Neural cell (in vitro differentiated cells): Measurements from ENCODE around the gene TRPM7. TPM values are rescaled to one million over a fixed set of nuclear protein-coding genes. Genes with fewer than 3 reads are reported as not detected.

ENCODE experiments used
- H2AFZ ChIP-seq: fragments of 200-600, 300-800 bp; sonication (generic), shearing (Covaris generic); 2 replicates; pipeline ENCODE4 v1.6.0; 2014; ENCODE audit warnings: low read depth, mild to moderate bottlenecking, antibody characterized with exemption, low read length, moderate library complexity
- H3F3A ChIP-seq: fragments of 200-600 bp; shearing (Covaris generic); 2 replicates; pipeline ENCODE4 v1.6.1; 2016; ENCODE audit warnings: mild to moderate bottlenecking, moderate library complexity, mixed read lengths, antibody characterized with exemption, low read length; ENCODE audit not compliant: insufficient read depth, poor library complexity, severe bottlenecking
- H3K27ac ChIP-seq: fragments of 200-600, 300-800 bp; sonication (generic), shearing (Covaris generic); 2 replicates; pipeline ENCODE4 v1.5.1; 2014; ENCODE audit warnings: mild to moderate bottlenecking, low read length, moderate library complexity
- H3K27me3 ChIP-seq: fragments of 300-800, 200-600 bp; sonication (generic), shearing (Covaris generic); 2 replicates; pipeline ENCODE4 v1.6.0; 2014; ENCODE audit warnings: mild to moderate bottlenecking, low read depth, low read length, moderate library complexity; ENCODE audit not compliant: insufficient read depth
- H3K36me3 ChIP-seq: fragments of 300-800, 200-600 bp; sonication (generic), shearing (Covaris generic); 2 replicates; pipeline ENCODE4 v1.5.1; 2014; ENCODE audit warnings: mild to moderate bottlenecking, antibody characterized with exemption, low read length, moderate library complexity; ENCODE audit not compliant: insufficient read depth
- H3K4me2 ChIP-seq: fragments of 300-800, 200-600 bp; sonication (generic), shearing (Covaris generic); 2 replicates; pipeline ENCODE4 v1.6.0; 2014; ENCODE audit warnings: mild to moderate bottlenecking, low read length
- H3K4me3 ChIP-seq: fragments of 300-800, 200-600 bp; sonication (generic), shearing (Covaris generic); 2 replicates; pipeline ENCODE4 v1.5.1; 2014; ENCODE audit warnings: mild to moderate bottlenecking, low read length, moderate library complexity
- H3K79me2 ChIP-seq: fragments of 200-600 bp; shearing (Covaris generic); replicated peaks from 2 replicates; pipeline ENCODE4 v1.6.0; 2014; ENCODE audit warnings: mild to moderate bottlenecking, low read length, moderate library complexity; ENCODE audit not compliant: insufficient read depth
- H3K9ac ChIP-seq: fragments of 300-800, 200-600 bp; sonication (generic), shearing (Covaris generic); 2 replicates; pipeline ENCODE4 v1.6.1; 2016; ENCODE audit warnings: mild to moderate bottlenecking, low read length, mixed read lengths
- H3K9me2 ChIP-seq: fragments of 200-600 bp; shearing (Covaris generic); 2 replicates; pipeline ENCODE4 v1.6.1; 2016; ENCODE audit warnings: mild to moderate bottlenecking, low read length, mixed read lengths; ENCODE audit not compliant: insufficient read depth
- H3K9me3 ChIP-seq: fragments of 200-600, 300-800 bp; sonication (generic), shearing (Covaris generic); 2 replicates; pipeline ENCODE4 v1.6.1; 2016; ENCODE audit warnings: mild to moderate bottlenecking, mixed run types, low read length, moderate library complexity, mixed read lengths
- H4K20me1 ChIP-seq: fragments of 200-600 bp; shearing (Covaris generic); 2 replicates; pipeline ENCODE4 v1.6.1; 2016; ENCODE audit warnings: mild to moderate bottlenecking, mixed run types; ENCODE audit not compliant: insufficient read depth
- CTCF ChIP-seq: fragments of 450-650 bp; IDR thresholded peaks from 2 replicates; pipeline ENCODE4 v1.5.1; 2014; ENCODE audit warnings: antibody characterized with exemption, mild to moderate bottlenecking, moderate library complexity; ENCODE audit not compliant: poor library complexity, severe bottlenecking
- EP300 ChIP-seq: fragments of 450-650 bp; conservative IDR thresholded peaks from 2 replicates; pipeline ENCODE4 v1.6.1; 2014; ENCODE audit warnings: antibody characterized with exemption, mild to moderate bottlenecking, moderate library complexity; ENCODE audit not compliant: poor library complexity, severe bottlenecking
- EZH2 ChIP-seq: fragments of 200-600, 300-800 bp; shearing (Covaris generic), sonication (generic); IDR thresholded peaks from 2 replicates; pipeline ENCODE4 v1.6.1; 2014; ENCODE audit warnings: antibody characterized with exemption, low read length, borderline replicate concordance, mild to moderate bottlenecking; ENCODE audit not compliant: insufficient read depth, poor library complexity, severe bottlenecking
- MXI1 ChIP-seq: fragments of 450-650 bp; conservative IDR thresholded peaks from 2 replicates; pipeline ENCODE4 v1.6.1; 2014; ENCODE audit warnings: antibody characterized with exemption, mild to moderate bottlenecking; ENCODE audit not compliant: poor library complexity, severe bottlenecking
- POLR2AphosphoS5 ChIP-seq: IDR thresholded peaks from 2 replicates; pipeline ENCODE4 v1.6.1; 2012
- RAD21 ChIP-seq: fragments of 450-650 bp; conservative IDR thresholded peaks from 2 replicates; pipeline ENCODE4 v1.6.1; 2014; ENCODE audit warnings: antibody characterized with exemption, mild to moderate bottlenecking, moderate library complexity
- SMC3 ChIP-seq: fragments of 450-650 bp; conservative IDR thresholded peaks from 2 replicates; pipeline ENCODE4 v1.6.1; 2014; ENCODE audit warnings: antibody characterized with exemption, mild to moderate bottlenecking, moderate library complexity; ENCODE audit not compliant: poor library complexity
- TAF1 ChIP-seq: IDR thresholded peaks from 2 replicates; pipeline ENCODE4 v1.6.1; 2012; ENCODE audit warnings: low read depth
- polyA plus RNA-seq: library from polyadenylated mRNA; depleted of rRNA; stranded (reverse); fragments of >200 nt; gene quantifications from 2 replicates; pipeline ENCODE4 v1.2.3, GENCODE V29; 2014
- TF ChIP-seq, protein P1 (sequence below): IDR thresholded peaks from 2 replicates; pipeline ENCODE4 v1.6.1; 2012; ENCODE audit warnings: borderline replicate concordance

The TRPM7 gene
- polyA plus RNA-seq, 1 donor from 2014 or later: 30.7 TPM

DNA sequence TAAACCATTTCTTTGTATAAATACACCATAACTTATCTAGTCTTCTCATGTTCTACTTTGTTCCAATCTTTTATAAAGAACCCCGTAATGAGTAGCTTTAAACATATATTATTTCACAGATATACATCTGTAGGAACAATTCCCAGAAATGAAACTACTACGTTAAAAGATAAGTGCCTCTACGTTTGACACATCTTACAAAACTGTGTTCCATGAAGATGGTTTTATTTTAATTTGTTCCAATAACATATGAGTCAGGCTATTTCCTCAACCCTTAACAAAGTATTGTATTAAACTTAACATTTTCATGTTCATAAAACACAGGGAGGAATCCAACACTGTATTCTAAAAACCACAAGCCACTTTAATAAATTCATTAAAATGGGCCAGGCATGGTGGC is 52.9 kb downstream of the TRPM7 start:
- no peaks in the 10 kb centered on the region for H4K20me1 ChIP-seq
- H3K79me2 ChIP-seq: no peaks in the 10 kb centered on the region
- H3K4me3 ChIP-seq: no peak overlapping the region
- no peaks in the 10 kb centered on the region for H3K36me3 ChIP-seq
- H3F3A ChIP-seq: no peaks in the 10 kb centered on the region
- H3K9me3 ChIP-seq: no peaks in the 10 kb centered on the region
- TF ChIP-seq CTCF (no peak), EP300 (no peak), SMC3 (no peak), POLR2AphosphoS5 (no peak), TAF1 (no peak), EZH2 (no peak), RAD21 (no peak), MXI1 (no peak)
- TF ChIP-seq, protein P1, sequence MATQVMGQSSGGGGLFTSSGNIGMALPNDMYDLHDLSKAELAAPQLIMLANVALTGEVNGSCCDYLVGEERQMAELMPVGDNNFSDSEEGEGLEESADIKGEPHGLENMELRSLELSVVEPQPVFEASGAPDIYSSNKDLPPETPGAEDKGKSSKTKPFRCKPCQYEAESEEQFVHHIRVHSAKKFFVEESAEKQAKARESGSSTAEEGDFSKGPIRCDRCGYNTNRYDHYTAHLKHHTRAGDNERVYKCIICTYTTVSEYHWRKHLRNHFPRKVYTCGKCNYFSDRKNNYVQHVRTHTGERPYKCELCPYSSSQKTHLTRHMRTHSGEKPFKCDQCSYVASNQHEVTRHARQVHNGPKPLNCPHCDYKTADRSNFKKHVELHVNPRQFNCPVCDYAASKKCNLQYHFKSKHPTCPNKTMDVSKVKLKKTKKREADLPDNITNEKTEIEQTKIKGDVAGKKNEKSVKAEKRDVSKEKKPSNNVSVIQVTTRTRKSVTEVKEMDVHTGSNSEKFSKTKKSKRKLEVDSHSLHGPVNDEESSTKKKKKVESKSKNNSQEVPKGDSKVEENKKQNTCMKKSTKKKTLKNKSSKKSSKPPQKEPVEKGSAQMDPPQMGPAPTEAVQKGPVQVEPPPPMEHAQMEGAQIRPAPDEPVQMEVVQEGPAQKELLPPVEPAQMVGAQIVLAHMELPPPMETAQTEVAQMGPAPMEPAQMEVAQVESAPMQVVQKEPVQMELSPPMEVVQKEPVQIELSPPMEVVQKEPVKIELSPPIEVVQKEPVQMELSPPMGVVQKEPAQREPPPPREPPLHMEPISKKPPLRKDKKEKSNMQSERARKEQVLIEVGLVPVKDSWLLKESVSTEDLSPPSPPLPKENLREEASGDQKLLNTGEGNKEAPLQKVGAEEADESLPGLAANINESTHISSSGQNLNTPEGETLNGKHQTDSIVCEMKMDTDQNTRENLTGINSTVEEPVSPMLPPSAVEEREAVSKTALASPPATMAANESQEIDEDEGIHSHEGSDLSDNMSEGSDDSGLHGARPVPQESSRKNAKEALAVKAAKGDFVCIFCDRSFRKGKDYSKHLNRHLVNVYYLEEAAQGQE: no peak
- no peak overlapping the region for H3K27ac ChIP-seq
- H3K4me2 ChIP-seq: no peak overlapping the region
- no peak overlapping the region for H3K9ac ChIP-seq
- no peaks in the 10 kb centered on the region for H3K27me3 ChIP-seq
- H3K9me2 ChIP-seq: no peaks in the 10 kb centered on the region
- no peak overlapping the region for H2AFZ ChIP-seq

- no peak overlapping the region for H2AFZ ChIP-seq
- no peak overlapping the region for H3K9ac ChIP-seq
- TF ChIP-seq, protein P1: no peak
- no peak for TF ChIP-seq EZH2
- TF ChIP-seq CTCF: no peak
- TF ChIP-seq SMC3: no peak
- TF ChIP-seq RAD21: no peak
- TF ChIP-seq TAF1: no peak
- TF ChIP-seq EP300: no peak
- no peak for TF ChIP-seq POLR2AphosphoS5
- TF ChIP-seq MXI1: no peak
- H3K27ac ChIP-seq: no peak overlapping the region
- no peaks in the 10 kb centered on the region for H4K20me1 ChIP-seq
- H3F3A ChIP-seq: no peaks in the 10 kb centered on the region
- H3K9me3 ChIP-seq: no peaks in the 10 kb centered on the region
- H3K4me3 ChIP-seq: no peak overlapping the region
- no peaks in the 10 kb centered on the region for H3K79me2 ChIP-seq
- H3K4me2 ChIP-seq: no peak overlapping the region
- no peaks in the 10 kb centered on the region for H3K9me2 ChIP-seq
- no peaks in the 10 kb centered on the region for H3K36me3 ChIP-seq
- H3K27me3 ChIP-seq: no peaks in the 10 kb centered on the region
Observed at GRCh38 chr15:50628421-50628820, 58.2 kb downstream of the TRPM7 start.
